ENCODE data around the gene COL6A2. TPM values are rescaled to one million over a fixed set of nuclear protein-coding genes. Genes with fewer than 3 reads are reported as not detected.
"Not testable (repeated sequence)": the region's sequence is repeated elsewhere in the genome, so short reads cannot be mapped to it uniquely, and the experiment has no call there.

The COL6A2 gene
- total RNA-seq, 1 donor from 2014 or later: 373 TPM

- no peak overlapping the region for H3K4me3 ChIP-seq (ENCODE audit: low read depth, low read length)
- DNase-seq (ENCODE audit: low read depth): no peak
- TF ChIP-seq CTCF (IDR thresholded peaks at IDR 0.05; ENCODE audit: insufficient read depth, low read length, poor library complexity, severe bottlenecking): no peak
- H3K36me3 ChIP-seq (ENCODE audit: control insufficient read depth, insufficient read depth, low read length): no peaks in the 10 kb centered on the region
- H3K27me3 ChIP-seq (ENCODE audit: control insufficient read depth, insufficient read depth, low read length): peaks cover 9% of the 10 kb centered on the region
These were observed 30.3 kb upstream of the COL6A2 start for GRCh38 chr21:46067505-46068201.

GRCh38 chr21:46068516-46069079 lies 29.3 kb upstream of the COL6A2 start:
- no peak for DNase-seq (ENCODE audit: low read depth)
- Histone ChIP-seq H3K27me3 (ENCODE audit: control insufficient read depth, insufficient read depth, low read length) (peaks cover 9% of the 10 kb centered on the region), H3K36me3 (ENCODE audit: control insufficient read depth, insufficient read depth, low read length) (no peaks in the 10 kb centered on the region), H3K4me3 (ENCODE audit: low read depth, low read length) (no peak overlapping the region)
- no peak for TF ChIP-seq CTCF (IDR thresholded peaks at IDR 0.05; ENCODE audit: insufficient read depth, low read length, poor library complexity, severe bottlenecking)

GRCh38 chr21:46069166-46069565 lies 28.7 kb upstream of the COL6A2 start:
- Histone ChIP-seq H3K27me3 (ENCODE audit: control insufficient read depth, insufficient read depth, low read length) (peaks cover 9% of the 10 kb centered on the region), H3K36me3 (ENCODE audit: control insufficient read depth, insufficient read depth, low read length) (no peaks in the 10 kb centered on the region), H3K4me3 (ENCODE audit: low read depth, low read length) (no peak overlapping the region)
- no peak for TF ChIP-seq CTCF (IDR thresholded peaks at IDR 0.05; ENCODE audit: insufficient read depth, low read length, poor library complexity, severe bottlenecking)
- DNase-seq (ENCODE audit: low read depth): no peak

- no peak for DNase-seq (ENCODE audit: low read depth)
- Histone ChIP-seq H3K36me3 (ENCODE audit: control insufficient read depth, insufficient read depth, low read length) (no peaks in the 10 kb centered on the region), H3K27me3 (ENCODE audit: control insufficient read depth, insufficient read depth, low read length) (peaks cover 9% of the 10 kb centered on the region), H3K4me3 (ENCODE audit: low read depth, low read length) (no peak overlapping the region)
- TF ChIP-seq CTCF (IDR thresholded peaks at IDR 0.05; ENCODE audit: insufficient read depth, low read length, poor library complexity, severe bottlenecking): no peak
These were observed 28.1 kb upstream of the COL6A2 start for GRCh38 chr21:46069719-46070279.

GRCh38 chr21:46071082-46071481 lies 26.8 kb upstream of the COL6A2 start:
- peaks cover 9% of the 10 kb centered on the region for H3K27me3 ChIP-seq (ENCODE audit: control insufficient read depth, insufficient read depth, low read length)
- H3K4me3 ChIP-seq (ENCODE audit: low read depth, low read length): no peak overlapping the region
- TF ChIP-seq CTCF (IDR thresholded peaks at IDR 0.05; ENCODE audit: insufficient read depth, low read length, poor library complexity, severe bottlenecking): no peak
- H3K36me3 ChIP-seq (ENCODE audit: control insufficient read depth, insufficient read depth, low read length): no peaks in the 10 kb centered on the region
- DNase-seq (ENCODE audit: low read depth): no peak

GRCh38 chr21:46076724-46077123 lies 21.2 kb upstream of the COL6A2 start:
- not testable (repeated sequence) for H3K4me3 ChIP-seq (ENCODE audit: low read depth, low read length); H3K27me3 ChIP-seq (ENCODE audit: control insufficient read depth, insufficient read depth, low read length); H3K36me3 ChIP-seq (ENCODE audit: control insufficient read depth, insufficient read depth, low read length); DNase-seq (ENCODE audit: low read depth)

All from kidney epithelial cell (primary cell).